ENCODE results near the gene TSPAN8.
"Not testable (repeated sequence)": the region's sequence is repeated elsewhere in the genome, so short reads cannot be mapped to it uniquely, and the experiment has no call there.

The TSPAN8 gene

GRCh38 chr12:71166862-71167496 is 9.2 kb upstream of the TSPAN8 start:
- in situ Hi-C loops (cut with HindIII; ENCODE audit: low sequenced_read_pairs) = no loop called here
- DNase-seq (ENCODE audit: low read depth) = no peak
- TF ChIP-seq CTCF (IDR thresholded peaks at IDR 0.05; ENCODE audit: low read depth, low read length, missing control alignments) = no peak
- no peak overlapping the region for H3K4me3 ChIP-seq (ENCODE audit: low read depth, low read length)

GRCh38 chr12:71166280-71166679 is 8.5 kb upstream of the TSPAN8 start:
- no peak for DNase-seq (ENCODE audit: low read depth)
- no peak overlapping the region for H3K4me3 ChIP-seq (ENCODE audit: low read depth, low read length)
- no peak for TF ChIP-seq CTCF (IDR thresholded peaks at IDR 0.05; ENCODE audit: low read depth, low read length, missing control alignments)
- in situ Hi-C loops (cut with HindIII; ENCODE audit: low sequenced_read_pairs) = no loop called here

- H3K4me3 ChIP-seq (ENCODE audit: low read depth, low read length); DNase-seq (ENCODE audit: low read depth); in situ Hi-C loops (cut with HindIII; ENCODE audit: low sequenced_read_pairs): not testable (repeated sequence)
These were observed 8.0 kb upstream of the TSPAN8 start for GRCh38 chr12:71165780-71166179.

GRCh38 chr12:71164568-71165197 is 6.9 kb upstream of the TSPAN8 start:
- no peak for TF ChIP-seq CTCF (IDR thresholded peaks at IDR 0.05; ENCODE audit: low read depth, low read length, missing control alignments)
- no peak overlapping the region for H3K4me3 ChIP-seq (ENCODE audit: low read depth, low read length)
- DNase-seq (ENCODE audit: low read depth) = no peak
- in situ Hi-C loops (cut with HindIII; ENCODE audit: low sequenced_read_pairs) = no loop called here

GRCh38 chr12:71164166-71164565 is 6.4 kb upstream of the TSPAN8 start:
- no peak for DNase-seq (ENCODE audit: low read depth)
- TF ChIP-seq CTCF (IDR thresholded peaks at IDR 0.05; ENCODE audit: low read depth, low read length, missing control alignments) = no peak
- in situ Hi-C loops (cut with HindIII; ENCODE audit: low sequenced_read_pairs) = no loop called here
- no peak overlapping the region for H3K4me3 ChIP-seq (ENCODE audit: low read depth, low read length)

GRCh38 chr12:71162832-71163763 is 5.3 kb upstream of the TSPAN8 start:
- DNase-seq (ENCODE audit: low read depth) = no peak
- in situ Hi-C loops (cut with HindIII; ENCODE audit: low sequenced_read_pairs) = no loop called here
- no peak overlapping the region for H3K4me3 ChIP-seq (ENCODE audit: low read depth, low read length)
- TF ChIP-seq CTCF (IDR thresholded peaks at IDR 0.05; ENCODE audit: low read depth, low read length, missing control alignments) = no peak
